Hepatocyte (in vitro differentiated cells): ENCODE results near the gene NSUN2. TPM values are rescaled to one million over a fixed set of nuclear protein-coding genes. Genes with fewer than 3 reads are reported as not detected.

Experiments used
- DNase-seq: peaks from one replicate; pipeline ENCODE4 v3.0.0-alpha.2; 2016; ENCODE audit warnings: low spot score
- H2AFZ ChIP-seq: fragments of 200-600 bp; sonication (generic); 2 replicates; pipeline ENCODE4 v1.6.0; 2016; ENCODE audit warnings: antibody characterized with exemption, mild to moderate bottlenecking
- H3K27ac ChIP-seq: fragments of 200-600 bp; sonication (generic); 2 replicates; pipeline ENCODE4 v1.5.1; 2016; ENCODE audit warnings: mild to moderate bottlenecking
- H3K27me3 ChIP-seq: fragments of 200-600 bp; sonication (generic); 2 replicates; pipeline ENCODE4 v1.6.1; 2016
- H3K36me3 ChIP-seq: fragments of 200-600 bp; sonication (generic); replicated peaks from 2 replicates; pipeline ENCODE4 v1.5.1; 2016; ENCODE audit warnings: low read depth; ENCODE audit not compliant: insufficient read depth
- H3K4me1 ChIP-seq: fragments of 200-600 bp; sonication (generic); 2 replicates; pipeline ENCODE4 v1.5.1; 2016; ENCODE audit warnings: mild to moderate bottlenecking, moderate library complexity; ENCODE audit not compliant: insufficient read depth
- H3K4me2 ChIP-seq: fragments of 200-600 bp; sonication (generic); 2 replicates; pipeline ENCODE4 v1.6.0; 2016
- H3K4me3 ChIP-seq: fragments of 200-600 bp; sonication (generic); 2 replicates; pipeline ENCODE4 v1.5.1; 2016; ENCODE audit warnings: mild to moderate bottlenecking
- H3K79me2 ChIP-seq: fragments of 200-600 bp; sonication (generic); 2 replicates; pipeline ENCODE4 v1.6.0; 2017; ENCODE audit warnings: mild to moderate bottlenecking
- H3K9me2 ChIP-seq: fragments of 200-600 bp; sonication (generic); replicated peaks from 2 replicates; pipeline ENCODE4 v1.6.0; 2017; ENCODE audit warnings: mild to moderate bottlenecking; ENCODE audit not compliant: insufficient read depth
- H3K9me3 ChIP-seq: fragments of 200-600 bp; sonication (generic); 2 replicates; pipeline ENCODE4 v1.5.1; 2016; ENCODE audit warnings: low read depth, mild to moderate bottlenecking
- H4K20me1 ChIP-seq: fragments of 200-600 bp; sonication (generic); 2 replicates; pipeline ENCODE4 v1.6.0; 2016; ENCODE audit warnings: mild to moderate bottlenecking; ENCODE audit not compliant: insufficient read depth, poor library complexity, severe bottlenecking
- CTCF ChIP-seq: fragments of 200-600 bp; sonication (generic); IDR thresholded peaks from 2 replicates; pipeline ENCODE4 v1.5.1; 2016; ENCODE audit warnings: antibody characterized with exemption, mild to moderate bottlenecking; ENCODE audit not compliant: poor library complexity
- EZH2 ChIP-seq: fragments of 200-600 bp; sonication (generic); IDR thresholded peaks from 2 replicates; pipeline ENCODE4 v1.6.1; 2016; ENCODE audit warnings: antibody characterized with exemption, mild to moderate bottlenecking, borderline replicate concordance
- EZH2phosphoT487 ChIP-seq: fragments of 200-600 bp; sonication (generic); IDR thresholded peaks from one replicate; pipeline ENCODE4 v1.6.1; 2018; ENCODE audit warnings: antibody characterized with exemption, mild to moderate bottlenecking, low read depth, moderate library complexity; ENCODE audit not compliant: unreplicated experiment, severe bottlenecking
- WGBS: methylation state at CpG from one replicate; pipeline ENCODE4 v1.1.6; 2016; ENCODE audit warnings: low lambda C conversion rate; ENCODE audit errors: missing lambda C conversion rate; 5-methylcytosine and 5-hydroxymethylcytosine counted together
- polyA plus RNA-seq: library from polyadenylated mRNA; unstranded; fragments of >200 nt; fragmentation: Nextera tagmentation; extraction: Ambion mirVana; gene quantifications from 2 replicates; pipeline ENCODE4 v1.2.1, GENCODE V29; 2016
- total RNA-seq: library from RNA; depleted of rRNA; stranded (reverse); fragments of >200 nt; gene quantifications from 2 replicates; pipeline ENCODE4 v1.2.3, GENCODE V29; 2014

NSUN2 gene
- total and polyA plus RNA-seq, 2 experiments from 2014 or later = 34.8 to 43.0 TPM

GRCh38 chr5:6680922-6681321 lies 48.1 kb upstream of the NSUN2 start:
- H3K9me2 ChIP-seq = no peaks in the 10 kb centered on the region
- H3K4me2 ChIP-seq = no peak overlapping the region
- H3K27ac ChIP-seq = no peak overlapping the region
- H2AFZ ChIP-seq = no peak overlapping the region
- H3K36me3 ChIP-seq = no peaks in the 10 kb centered on the region
- TF ChIP-seq EZH2phosphoT487 = no peak
- no peak for TF ChIP-seq EZH2
- TF ChIP-seq CTCF = no peak
- no peaks in the 10 kb centered on the region for H4K20me1 ChIP-seq
- WGBS = 67% methylated on average over 6 of the region's 6 CpGs
- H3K27me3 ChIP-seq = no peaks in the 10 kb centered on the region
- H3K79me2 ChIP-seq = no peaks in the 10 kb centered on the region
- DNase-seq = no peak
- no peak overlapping the region for H3K4me3 ChIP-seq
- H3K4me1 ChIP-seq = no peaks in the 10 kb centered on the region
- no peaks in the 10 kb centered on the region for H3K9me3 ChIP-seq

- Histone ChIP-seq H3K4me3 (no peak overlapping the region), H3K9me2 (no peaks in the 10 kb centered on the region), H3K36me3 (no peaks in the 10 kb centered on the region), H3K79me2 (no peaks in the 10 kb centered on the region), H3K4me1 (no peaks in the 10 kb centered on the region), H3K27me3 (no peaks in the 10 kb centered on the region), H3K9me3 (no peaks in the 10 kb centered on the region), H4K20me1 (no peaks in the 10 kb centered on the region), H3K27ac (no peak overlapping the region), H2AFZ (no peak overlapping the region), H3K4me2 (no peak overlapping the region)
- TF ChIP-seq CTCF = no peak
- no peak for TF ChIP-seq EZH2
- TF ChIP-seq EZH2phosphoT487 = no peak
- 86% methylated on average over 1 of the region's 1 CpG for WGBS
- no peak for DNase-seq
Observed at GRCh38 chr5:6678385-6678784, 45.5 kb upstream of the NSUN2 start.

GRCh38 chr5:6676702-6677101 lies 43.9 kb upstream of the NSUN2 start:
- Histone ChIP-seq H3K27me3 (no peaks in the 10 kb centered on the region), H3K36me3 (no peaks in the 10 kb centered on the region), H3K4me3 (no peak overlapping the region), H3K4me1 (no peaks in the 10 kb centered on the region), H4K20me1 (no peaks in the 10 kb centered on the region), H3K4me2 (no peak overlapping the region), H3K9me2 (no peaks in the 10 kb centered on the region), H3K27ac (no peak overlapping the region), H2AFZ (no peak overlapping the region), H3K9me3 (no peaks in the 10 kb centered on the region), H3K79me2 (no peaks in the 10 kb centered on the region)
- DNase-seq = no peak
- 76% methylated on average over 2 of the region's 2 CpGs for WGBS
- TF ChIP-seq EZH2phosphoT487 = no peak
- TF ChIP-seq EZH2 = no peak
- TF ChIP-seq CTCF = no peak
